IMR-90 (cell line): ENCODE measurements around the gene FCGR2B.
"Not testable (repeated sequence)": the region's sequence is repeated elsewhere in the genome, so short reads cannot be mapped to it uniquely, and the experiment has no call there.

Experiments
- CEBPB ChIP-seq: IDR thresholded peaks from 2 replicates; pipeline ENCODE4 v1.6.1; 2012; ENCODE audit warnings: low read depth, low read length, improper control_type of control experiment
- MXI1 ChIP-seq: IDR thresholded peaks from 2 replicates; pipeline ENCODE4 v1.6.1; 2012; ENCODE audit warnings: low read depth, mild to moderate bottlenecking, low read length, moderate library complexity, borderline replicate concordance
- NFE2L2 ChIP-seq: fragments of 150-350 bp; IDR thresholded peaks from 2 replicates; pipeline ENCODE4 v1.6.1; 2016; ENCODE audit warnings: low read depth, mild to moderate bottlenecking, low read length
- POLR2A ChIP-seq: IDR thresholded peaks from 2 replicates; pipeline ENCODE4 v1.6.1; 2012; ENCODE audit warnings: mild to moderate bottlenecking, low read depth, low read length
- RAD21 ChIP-seq: IDR thresholded peaks from 2 replicates; pipeline ENCODE4 v1.6.1; 2012; ENCODE audit warnings: low read length, improper control_type of control experiment
- RCOR1 ChIP-seq: IDR thresholded peaks from 2 replicates; pipeline ENCODE4 v1.6.1; 2012; ENCODE audit warnings: mild to moderate bottlenecking, low read length, improper control_type of control experiment; ENCODE audit not compliant: insufficient replicate concordance
- SMC3 ChIP-seq: fragments of 150-350 bp; IDR thresholded peaks from 2 replicates; pipeline ENCODE4 v1.6.1; 2016; ENCODE audit warnings: low read depth, mild to moderate bottlenecking, antibody characterized with exemption, low read length, moderate library complexity
- TF ChIP-seq, protein P1 (sequence below): conservative IDR thresholded peaks from 2 replicates; pipeline ENCODE4 v1.5.1; 2012; ENCODE audit warnings: mild to moderate bottlenecking, low read depth, low read length, improper control_type of control experiment

DNA sequence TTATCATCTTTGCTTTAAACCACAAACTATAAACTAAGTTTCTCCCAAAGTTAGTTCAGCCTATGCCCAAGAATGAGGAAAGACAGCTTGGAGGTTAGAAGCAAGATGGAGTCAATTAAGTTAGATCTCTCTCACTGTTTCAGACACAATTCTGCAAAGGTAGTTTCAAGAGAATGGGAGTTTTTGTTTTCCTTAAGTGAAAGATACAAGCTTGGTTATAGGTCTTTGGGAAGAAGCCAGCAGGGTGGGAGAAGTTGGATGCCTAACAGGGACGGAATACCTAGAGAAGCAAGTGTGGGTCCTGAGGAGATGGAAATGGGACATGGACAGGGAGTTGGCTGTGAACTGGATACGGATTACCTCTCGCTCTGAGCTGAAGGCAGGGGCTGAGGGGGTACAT lies 26.0 kb upstream of the FCGR2B start:
- not testable (repeated sequence) for TF ChIP-seq MXI1, NFE2L2, POLR2A, RCOR1, RAD21, SMC3, CEBPB
- TF ChIP-seq, protein P1, sequence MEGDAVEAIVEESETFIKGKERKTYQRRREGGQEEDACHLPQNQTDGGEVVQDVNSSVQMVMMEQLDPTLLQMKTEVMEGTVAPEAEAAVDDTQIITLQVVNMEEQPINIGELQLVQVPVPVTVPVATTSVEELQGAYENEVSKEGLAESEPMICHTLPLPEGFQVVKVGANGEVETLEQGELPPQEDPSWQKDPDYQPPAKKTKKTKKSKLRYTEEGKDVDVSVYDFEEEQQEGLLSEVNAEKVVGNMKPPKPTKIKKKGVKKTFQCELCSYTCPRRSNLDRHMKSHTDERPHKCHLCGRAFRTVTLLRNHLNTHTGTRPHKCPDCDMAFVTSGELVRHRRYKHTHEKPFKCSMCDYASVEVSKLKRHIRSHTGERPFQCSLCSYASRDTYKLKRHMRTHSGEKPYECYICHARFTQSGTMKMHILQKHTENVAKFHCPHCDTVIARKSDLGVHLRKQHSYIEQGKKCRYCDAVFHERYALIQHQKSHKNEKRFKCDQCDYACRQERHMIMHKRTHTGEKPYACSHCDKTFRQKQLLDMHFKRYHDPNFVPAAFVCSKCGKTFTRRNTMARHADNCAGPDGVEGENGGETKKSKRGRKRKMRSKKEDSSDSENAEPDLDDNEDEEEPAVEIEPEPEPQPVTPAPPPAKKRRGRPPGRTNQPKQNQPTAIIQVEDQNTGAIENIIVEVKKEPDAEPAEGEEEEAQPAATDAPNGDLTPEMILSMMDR, result not testable (repeated sequence)
